GM21529 (cell line): Measurements from ENCODE around the gene BAIAP2.

Experiments used
- ATAC-seq: cut with Tn5 transposase; IDR thresholded peaks from one replicate; pipeline ENCODE4 v1.9.1; 2021; ENCODE audit not compliant: unreplicated experiment

BAIAP2 gene

GRCh38 chr17:81036197-81036941, 1.4 kb downstream of the BAIAP2 start:
- no peak for ATAC-seq

GRCh38 chr17:81037026-81037797, 2.3 kb downstream of the BAIAP2 start:
- ATAC-seq = no peak

- no peak for ATAC-seq
These were observed 3.1 kb downstream of the BAIAP2 start for GRCh38 chr17:81037798-81038733.

GRCh38 chr17:81039096-81039495, 4.1 kb downstream of the BAIAP2 start:
- ATAC-seq = no peak

- ATAC-seq = no peak
These were observed 5.2 kb downstream of the BAIAP2 start for GRCh38 chr17:81039854-81040758.

GRCh38 chr17:81040791-81041337, 5.9 kb downstream of the BAIAP2 start:
- no peak for ATAC-seq

- no peak for ATAC-seq
These were observed 7.7 kb downstream of the BAIAP2 start for GRCh38 chr17:81042606-81043005.

- no peak for ATAC-seq
These were observed 8.4 kb downstream of the BAIAP2 start for GRCh38 chr17:81043319-81043724.

- no peak for ATAC-seq
These were observed 8.9 kb downstream of the BAIAP2 start for GRCh38 chr17:81043725-81044427.

- no peak for ATAC-seq
These were observed 9.4 kb downstream of the BAIAP2 start for GRCh38 chr17:81044428-81044763.

GRCh38 chr17:81044764-81045589, 10.0 kb downstream of the BAIAP2 start:
- no peak for ATAC-seq

- ATAC-seq = no peak
These were observed 10.7 kb downstream of the BAIAP2 start for GRCh38 chr17:81045590-81046095.

GRCh38 chr17:81046132-81046769, 11.3 kb downstream of the BAIAP2 start:
- ATAC-seq = no peak

GRCh38 chr17:81046770-81047359, 11.9 kb downstream of the BAIAP2 start:
- ATAC-seq = no peak

GRCh38 chr17:81048827-81049371, 13.9 kb downstream of the BAIAP2 start:
- no peak for ATAC-seq

- no peak for ATAC-seq
These were observed 14.5 kb downstream of the BAIAP2 start for GRCh38 chr17:81049372-81049911.

GRCh38 chr17:81049973-81050551, 15.1 kb downstream of the BAIAP2 start:
- ATAC-seq = no peak
